Stimulated activated CD8-positive, alpha-beta memory T cell treated with anti-CD3 and anti-CD28 coated beads, Interleukin-4, amount 100 ng/mL, for 4 hours (primary cell): ENCODE data around the gene ZYX.
"Not testable (repeated sequence)": the region's sequence is repeated elsewhere in the genome, so short reads cannot be mapped to it uniquely, and the experiment has no call there.

Experiments used
- DNase-seq, 2 donors: peaks; one replicate each; pipeline ENCODE4 v3.0.0-alpha.2; 2020; ENCODE audit warnings: low read depth in 2 of 2, low spot score in 1 of 2

Gene ZYX

DNA sequence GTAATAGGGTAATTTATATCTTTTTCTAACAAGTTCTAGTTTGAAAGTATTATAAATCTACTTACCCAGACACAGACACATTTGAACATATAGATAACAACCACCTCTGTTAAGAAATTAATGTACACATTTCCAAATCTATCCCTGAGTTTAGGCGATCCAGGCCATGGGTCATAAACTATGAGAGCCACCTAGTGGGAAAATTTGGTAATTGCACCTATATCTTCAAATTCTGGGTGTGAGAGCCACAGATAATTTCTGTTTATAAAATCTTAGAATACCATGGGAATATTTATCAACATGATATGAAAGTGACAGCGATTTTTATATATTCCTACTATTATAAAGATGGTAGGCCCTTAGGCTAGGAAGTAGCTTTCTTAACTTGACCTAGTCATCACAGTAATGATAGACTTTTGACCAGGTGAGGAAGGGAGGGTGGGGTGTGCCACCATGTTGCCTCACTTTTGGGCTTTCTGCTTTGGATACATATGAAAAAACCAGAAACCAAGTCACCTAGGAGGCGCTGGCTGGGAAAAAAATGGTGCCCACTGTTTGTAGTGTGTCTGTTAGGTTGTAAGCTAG is 35.5 kb downstream of the ZYX start:
- no peak for DNase-seq

DNA sequence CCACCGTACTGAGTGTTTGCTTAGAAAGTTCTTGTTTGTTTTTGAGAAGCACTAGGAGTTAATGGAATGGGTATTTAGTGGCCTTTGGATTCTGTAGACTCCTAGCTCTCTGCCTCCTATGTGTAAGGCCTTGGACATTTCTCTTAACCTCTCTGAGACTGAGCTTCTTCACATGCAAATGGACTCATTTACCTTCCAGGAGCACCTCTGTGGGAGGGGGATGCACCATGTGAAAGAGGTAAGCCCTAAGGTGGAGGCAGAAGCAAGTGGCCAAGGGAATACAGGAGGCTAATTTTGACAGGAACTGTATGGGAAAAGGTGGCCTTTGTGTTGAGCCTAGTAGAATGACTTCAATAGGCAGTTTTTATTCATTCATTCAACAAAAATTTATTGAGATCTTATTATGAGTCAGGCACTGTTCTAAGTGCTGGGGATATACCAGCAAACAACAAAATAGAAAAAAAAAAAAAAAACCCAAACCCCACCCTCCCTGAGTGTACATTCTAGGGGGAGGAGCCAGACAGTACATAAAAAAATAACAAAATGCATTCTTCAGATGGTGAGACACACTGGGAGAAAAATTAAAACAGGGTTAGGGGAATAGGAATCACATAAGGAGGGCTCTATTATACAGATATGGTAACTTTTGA is 36.7 kb downstream of the ZYX start:
- no peak for DNase-seq

DNA sequence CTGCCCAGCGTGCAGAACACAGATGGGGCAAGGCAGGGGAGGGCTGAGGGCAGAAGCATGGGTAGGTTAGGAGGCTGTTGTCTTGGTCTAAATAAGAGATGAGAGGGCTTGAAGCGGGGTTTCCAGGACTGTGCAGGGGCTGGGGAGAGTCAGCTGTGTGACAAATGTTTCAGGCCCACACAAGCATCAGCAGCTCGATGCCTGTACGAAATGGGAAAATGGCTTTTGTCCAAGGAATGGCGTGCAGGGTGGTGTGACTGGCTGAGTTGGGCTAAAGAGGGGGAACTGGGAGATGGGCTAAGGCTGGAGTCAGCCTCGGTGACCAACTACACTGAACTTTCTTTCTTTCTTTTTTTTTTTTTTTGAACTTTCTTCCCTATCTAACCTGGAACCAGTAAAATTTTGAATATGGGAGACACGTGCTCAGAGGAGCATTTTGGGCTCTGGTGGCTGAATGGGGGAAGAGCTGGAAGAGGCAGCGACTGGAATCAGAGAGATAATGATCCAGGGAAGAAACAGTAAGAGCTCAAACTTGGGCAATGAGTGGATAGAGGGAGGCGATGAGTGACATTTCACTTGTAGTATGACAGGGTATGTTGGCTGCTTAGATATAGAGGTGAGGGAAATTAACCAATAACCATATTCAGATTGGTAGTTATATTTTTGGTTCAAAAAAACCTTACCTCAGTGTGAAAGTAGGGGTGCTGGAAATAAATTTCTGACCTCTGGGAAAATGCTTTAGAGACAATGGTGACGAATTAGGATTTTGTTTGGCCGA is 37.7 kb downstream of the ZYX start:
- no peak for DNase-seq

DNA sequence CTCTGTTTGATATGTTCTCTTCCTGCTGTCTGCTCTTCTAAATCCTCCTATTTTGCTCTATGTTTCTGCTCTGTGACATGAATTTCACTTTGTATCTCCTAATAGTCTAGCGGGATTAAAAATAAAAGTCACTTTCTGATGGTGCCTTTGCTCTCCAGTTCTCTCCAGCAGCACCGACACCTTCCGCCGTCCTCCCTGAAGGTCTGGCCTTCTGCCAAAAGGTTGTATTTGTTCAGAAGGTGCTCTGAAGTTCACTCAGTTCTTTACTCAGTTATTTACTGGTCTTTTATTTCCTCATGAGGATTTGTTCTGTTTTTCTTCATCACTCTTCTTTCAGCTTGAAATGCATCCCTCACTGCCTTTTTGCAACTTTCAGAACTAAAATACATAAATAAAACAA is 38.7 kb downstream of the ZYX start:
- DNase-seq: no peak

DNA sequence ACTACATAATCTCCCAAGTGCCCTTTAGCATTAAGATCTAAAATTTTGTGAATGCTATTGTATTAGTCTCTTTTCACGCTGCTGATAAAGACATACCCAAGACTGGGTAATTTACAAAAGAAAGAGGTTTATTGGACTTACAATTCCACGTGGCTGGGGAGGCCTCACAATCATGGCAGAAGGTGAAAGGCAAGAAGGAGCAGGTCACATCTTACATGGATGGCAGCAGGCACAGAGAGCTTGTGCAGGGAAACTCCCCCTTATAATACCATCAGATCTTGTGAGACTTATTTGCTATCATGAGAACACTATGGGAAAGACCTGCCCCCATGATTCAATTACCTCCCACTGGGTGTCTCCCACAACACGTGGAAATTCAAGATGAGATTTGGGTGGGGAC is 39.5 kb downstream of the ZYX start:
- DNase-seq: not testable (repeated sequence)

DNA sequence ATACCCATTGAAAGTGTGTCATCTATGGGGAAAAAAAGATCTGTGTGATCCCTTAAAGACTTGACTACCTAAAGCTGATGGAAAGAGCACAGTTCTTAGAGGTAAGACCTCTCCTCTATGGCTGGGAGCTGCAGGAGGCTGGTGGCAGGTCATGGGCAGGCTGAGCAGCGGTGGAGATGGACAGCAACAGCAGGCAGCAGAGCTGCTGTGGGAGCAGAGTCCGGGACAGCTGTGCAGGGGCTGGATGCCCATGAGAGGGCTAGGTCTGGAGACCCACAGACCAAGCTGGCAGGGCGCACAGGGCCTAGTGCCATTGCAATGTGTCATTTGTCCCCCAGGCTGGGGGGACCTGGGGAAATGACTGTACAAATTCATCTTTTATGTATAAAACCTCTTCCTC is 40.9 kb downstream of the ZYX start:
- DNase-seq: no peak

DNA sequence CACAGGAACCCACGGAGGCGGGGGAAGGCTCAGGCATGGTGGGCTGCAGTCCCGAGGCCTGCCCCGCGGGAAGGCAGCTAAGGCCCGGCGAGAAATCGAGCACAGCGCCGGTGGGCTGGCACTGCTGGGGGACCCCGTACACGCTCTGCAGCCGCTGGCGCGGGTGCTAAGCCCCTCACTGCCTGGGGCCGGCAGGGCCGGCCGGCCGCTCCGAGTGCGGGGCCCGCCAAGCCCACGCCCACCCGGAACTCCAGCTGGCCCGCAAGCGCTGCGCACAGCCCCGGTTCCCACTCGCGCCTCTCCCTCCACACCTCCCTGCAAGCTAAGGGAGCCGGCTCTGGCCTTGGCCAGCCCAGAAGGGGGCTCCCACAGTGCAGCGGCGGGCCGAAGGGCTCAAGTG is 43.3 kb downstream of the ZYX start:
- not testable (repeated sequence) for DNase-seq

DNA sequence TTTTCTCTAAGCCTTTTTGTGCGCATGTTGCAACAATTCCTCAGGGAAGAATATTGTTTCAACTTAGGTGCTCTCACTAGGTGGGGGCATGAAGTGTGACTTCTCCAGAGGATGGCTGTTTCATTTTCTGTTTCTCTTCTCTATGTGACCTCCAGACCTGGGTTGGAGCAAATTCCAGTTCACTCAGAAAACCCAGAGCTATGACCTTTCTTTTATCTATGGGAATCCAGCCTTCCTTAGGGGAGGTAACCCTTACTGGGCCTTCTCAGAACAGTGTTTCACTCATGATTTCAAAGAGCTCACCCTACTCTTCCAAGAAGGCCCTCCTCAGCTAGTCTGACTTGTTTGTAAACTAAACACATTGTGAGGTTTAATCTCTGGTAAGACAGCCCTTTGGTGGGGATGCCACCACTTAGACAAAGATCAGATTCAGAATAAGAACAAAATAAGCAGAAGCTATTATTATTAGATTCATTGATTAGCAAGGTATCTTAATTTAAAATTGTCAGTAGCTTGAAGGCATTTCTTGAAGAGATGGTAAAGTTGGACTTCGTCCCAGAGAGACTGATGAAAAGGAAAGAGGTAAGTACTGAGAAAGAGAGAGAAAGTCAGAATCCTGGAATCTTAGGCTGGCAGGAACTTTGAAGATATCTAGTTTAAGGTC is 45.5 kb downstream of the ZYX start:
- DNase-seq: no peak

DNA sequence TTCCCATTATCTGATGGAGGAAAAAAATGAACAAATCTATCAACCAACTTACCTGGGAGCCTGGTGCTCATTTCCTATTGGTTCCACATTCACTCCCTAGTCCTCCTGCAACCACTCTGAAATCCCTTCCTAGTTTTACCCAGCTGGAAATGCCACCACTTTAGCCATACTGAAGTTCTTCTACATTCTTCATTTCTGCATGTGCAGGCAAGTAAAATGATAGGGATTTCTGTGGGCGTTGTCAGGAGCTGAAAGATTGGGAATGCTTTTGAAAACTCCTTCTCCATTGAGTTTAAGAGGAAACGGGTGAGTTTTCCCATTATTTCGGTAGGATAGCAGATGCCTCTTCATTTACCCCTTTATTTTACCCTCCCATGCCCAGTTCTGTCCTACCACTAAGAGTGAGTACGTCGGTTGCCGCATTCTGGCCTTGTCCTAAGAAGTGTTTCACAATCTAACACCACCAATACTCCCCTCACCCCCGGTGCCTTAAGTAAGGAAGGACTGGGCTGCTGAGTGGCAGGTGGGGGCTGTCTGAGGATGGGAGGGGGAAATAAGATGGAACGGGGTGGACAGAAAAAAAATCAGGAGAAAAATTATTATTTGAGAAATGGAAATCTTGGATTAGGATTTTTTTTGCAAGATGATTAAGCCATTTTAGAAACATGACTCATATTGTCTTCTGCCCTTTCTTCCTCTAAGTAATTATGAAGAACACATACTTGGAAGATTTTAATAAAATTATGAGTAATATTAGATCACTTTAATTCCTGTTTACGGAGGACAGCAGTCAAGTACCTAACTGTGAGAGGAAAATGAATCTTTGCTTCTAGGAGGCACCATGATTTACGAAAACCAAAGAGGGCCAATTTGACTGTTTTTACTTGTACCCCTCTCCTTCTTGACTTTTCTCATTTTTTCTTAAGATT is 48.9 kb downstream of the ZYX start:
- DNase-seq: no peak

DNA sequence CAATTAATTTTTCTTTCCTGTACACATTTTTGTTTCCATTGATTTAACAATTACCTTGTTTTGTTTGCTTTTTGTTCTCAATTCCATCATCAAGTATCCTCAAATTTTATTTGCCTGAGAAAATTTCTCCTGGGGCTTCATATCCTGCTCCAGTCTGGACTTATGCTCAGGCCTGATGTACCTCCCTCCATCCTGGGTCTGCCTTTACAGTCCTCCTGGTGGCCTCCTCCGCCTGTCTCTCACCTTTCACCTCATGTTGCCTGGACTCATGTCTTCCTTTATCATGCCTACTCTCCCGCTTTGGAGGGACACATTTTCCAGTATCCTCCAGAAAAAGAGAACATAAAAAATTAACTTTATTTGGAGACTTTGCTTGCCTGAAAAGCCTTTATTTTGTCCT is 50.0 kb downstream of the ZYX start:
- no peak for DNase-seq

DNA sequence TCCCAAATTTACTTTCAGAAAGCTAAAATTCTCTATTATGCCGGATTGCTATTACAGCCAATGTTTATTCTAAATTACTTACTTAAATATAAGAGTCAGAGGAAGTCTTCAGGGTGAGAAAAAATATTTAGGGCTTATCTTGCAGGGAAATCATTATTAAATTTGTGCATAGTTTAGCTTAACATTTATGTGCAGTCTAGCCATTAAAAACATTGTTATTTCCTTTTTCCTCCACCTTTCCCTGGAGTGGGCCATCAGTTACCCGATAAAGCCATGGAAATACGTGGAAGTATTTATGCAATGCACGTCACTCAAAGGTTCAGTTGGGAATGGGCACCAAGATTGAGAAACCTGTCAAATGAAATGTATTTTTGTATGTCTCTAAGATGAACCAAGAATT is 52.6 kb downstream of the ZYX start:
- DNase-seq: no peak

DNA sequence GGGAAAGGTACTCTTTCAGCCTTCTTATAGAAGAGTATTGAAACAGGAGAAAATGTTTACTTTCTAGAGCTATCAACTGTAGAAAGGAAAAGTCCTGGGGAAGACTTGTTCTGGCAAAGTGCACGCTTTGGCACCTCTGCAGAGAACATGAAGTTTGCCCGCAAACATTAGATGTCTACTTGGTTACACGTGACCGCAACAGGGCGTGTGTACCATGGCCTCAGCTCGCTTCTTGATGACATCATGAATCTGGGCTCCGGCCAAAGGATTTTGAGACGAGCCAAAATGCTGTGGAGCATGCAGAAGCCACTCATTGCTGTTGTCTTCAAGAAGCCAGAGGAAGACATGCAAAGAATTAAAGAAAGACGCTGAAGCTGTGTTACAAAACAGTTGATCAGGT is 53.5 kb downstream of the ZYX start:
- no peak for DNase-seq

DNA sequence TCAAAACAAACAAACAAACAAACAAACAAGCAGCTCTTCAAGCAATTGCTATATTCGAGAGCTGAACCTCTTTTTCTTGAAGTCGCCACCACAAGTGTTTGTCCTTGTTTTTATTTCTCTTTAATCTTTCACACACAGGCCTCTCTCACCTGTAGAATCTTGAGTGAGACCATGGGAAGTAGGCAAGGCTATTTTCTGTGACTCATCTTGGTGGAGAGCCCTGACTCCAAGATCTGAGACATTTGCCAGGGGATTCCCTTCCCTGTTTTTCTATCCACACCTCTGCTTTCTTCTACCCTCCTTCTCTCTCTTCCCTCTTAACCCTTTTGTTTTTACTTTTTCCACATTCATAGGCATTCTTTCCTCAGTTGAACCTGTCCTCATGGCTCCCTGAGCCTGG is 54.1 kb downstream of the ZYX start:
- no peak for DNase-seq

DNA sequence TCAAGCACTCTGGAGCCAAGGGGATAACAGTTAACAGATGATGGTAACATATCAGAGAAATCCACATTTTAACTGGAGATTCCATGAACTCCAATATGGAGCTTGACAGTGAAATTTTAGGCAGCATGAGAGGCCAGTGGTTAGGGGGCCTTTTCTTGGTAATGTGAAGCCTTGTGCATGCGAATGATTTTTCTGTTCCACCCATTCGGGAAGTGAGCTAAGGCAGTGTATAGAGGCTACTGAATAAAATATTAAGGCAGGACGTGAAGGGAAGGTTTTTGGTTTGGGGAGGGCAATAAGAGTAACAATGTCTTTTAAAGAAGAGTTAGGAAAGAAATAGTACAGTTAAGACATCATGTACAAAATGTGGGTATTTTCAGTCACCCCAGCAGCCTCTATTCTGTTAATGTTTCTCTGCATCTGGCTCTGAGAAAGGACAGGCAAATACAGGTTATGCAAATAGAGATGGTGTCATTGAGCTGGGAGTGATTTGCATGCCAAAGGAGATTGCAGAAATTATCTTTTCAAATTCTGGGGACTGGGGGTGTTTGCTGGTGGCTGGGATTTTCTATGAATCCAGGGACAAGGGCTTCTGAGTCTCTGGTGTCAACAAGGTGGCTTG is 55.3 kb downstream of the ZYX start:
- no peak for DNase-seq

DNA sequence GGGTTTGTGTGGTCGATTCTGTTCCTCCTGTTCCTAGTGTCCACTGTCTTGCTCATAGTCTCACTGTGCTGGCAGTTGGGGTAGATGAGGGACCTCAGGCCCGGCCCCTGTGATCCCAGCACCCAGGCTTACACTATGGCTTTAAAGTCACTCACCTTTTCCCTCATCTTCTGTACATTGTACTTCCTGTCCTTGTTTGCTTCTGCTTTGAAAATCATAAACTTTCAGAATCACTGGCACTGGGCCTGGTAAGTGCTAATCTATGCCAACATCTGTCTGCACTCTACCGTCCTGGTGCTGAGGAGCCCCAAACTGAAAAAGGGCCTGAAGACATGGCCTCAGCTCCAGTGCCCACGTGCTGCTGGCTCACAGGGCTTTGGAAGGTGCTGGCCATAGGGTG is 56.4 kb downstream of the ZYX start:
- DNase-seq: no peak

DNA sequence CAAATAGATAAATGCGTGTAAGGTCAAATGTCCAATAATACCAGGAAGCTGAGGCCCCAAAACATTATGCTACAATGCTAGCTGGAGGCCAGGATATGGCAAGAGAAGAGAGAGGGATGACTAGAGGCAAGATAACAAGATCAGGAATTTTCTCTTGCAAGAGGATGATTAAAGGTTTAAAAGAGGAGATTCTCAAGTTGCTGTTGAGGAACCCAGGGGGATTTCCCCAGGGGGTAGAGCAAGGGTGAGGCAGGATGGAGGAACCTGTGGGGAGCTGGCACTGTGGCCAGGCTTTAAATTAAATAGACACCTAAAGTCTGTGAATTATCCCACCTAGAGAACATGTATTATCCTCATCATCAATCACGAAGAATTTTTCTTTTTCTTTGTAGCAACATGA is 58.7 kb downstream of the ZYX start:
- DNase-seq: no peak
